Neural progenitor cell (in vitro differentiated cells): ENCODE data around the gene ZNF536. TPM values are rescaled to one million over a fixed set of nuclear protein-coding genes. Genes with fewer than 3 reads are reported as not detected.

Source experiments
- DNase-seq: peaks from one replicate; pipeline ENCODE4 v3.0.0-alpha.2; 2016; ENCODE audit warnings: low spot score
- H2AFZ ChIP-seq: fragments of 200-600 bp; sonication (generic); replicated peaks from 2 replicates; pipeline ENCODE4 v1.6.1; 2016; ENCODE audit warnings: antibody characterized with exemption
- H3F3A ChIP-seq: fragments of 200-600 bp; sonication (generic); 2 replicates; pipeline ENCODE4 v1.6.1; 2016; ENCODE audit warnings: antibody characterized with exemption, low read depth
- H3K27ac ChIP-seq: fragments of 200-600 bp; sonication (generic); 2 replicates; pipeline ENCODE4 v1.5.1; 2016; ENCODE audit warnings: mild to moderate bottlenecking
- H3K27me3 ChIP-seq: fragments of 200-600 bp; sonication (generic); 2 replicates; pipeline ENCODE4 v1.6.1; 2016; ENCODE audit warnings: mild to moderate bottlenecking, moderate library complexity
- H3K36me3 ChIP-seq: fragments of 200-600 bp; sonication (generic); 2 replicates; pipeline ENCODE4 v1.5.1; 2016
- H3K4me1 ChIP-seq: fragments of 200-600 bp; sonication (generic); 2 replicates; pipeline ENCODE4 v1.6.1; 2016; ENCODE audit warnings: mixed run types
- H3K4me2 ChIP-seq: fragments of 200-600 bp; sonication (generic); 2 replicates; pipeline ENCODE4 v1.6.1; 2016
- H3K4me3 ChIP-seq: fragments of 200-600 bp; sonication (generic); 2 replicates; pipeline ENCODE4 v1.5.1; 2016
- H3K79me2 ChIP-seq: fragments of 200-600 bp; sonication (generic); 2 replicates; pipeline ENCODE4 v1.6.1; 2016; ENCODE audit warnings: low read depth
- H3K9ac ChIP-seq: fragments of 200-600 bp; sonication (generic); 2 replicates; pipeline ENCODE4 v1.6.1; 2016
- H3K9me3 ChIP-seq: fragments of 200-600 bp; sonication (generic); 2 replicates; pipeline ENCODE4 v1.5.1; 2016; ENCODE audit warnings: low read depth
- H4K20me1 ChIP-seq: fragments of 200-600 bp; sonication (generic); 2 replicates; pipeline ENCODE4 v1.6.1; 2016; ENCODE audit warnings: low read depth
- H3K27ac Mint-ChIP-seq: 3 replicates; pipeline ENCODE4 v1.8.0; 2021; ENCODE audit warnings: mixed read lengths
- H3K27me3 Mint-ChIP-seq: 2 replicates; pipeline ENCODE4 v1.8.0; 2022; ENCODE audit warnings: low read depth, mild to moderate bottlenecking, inconsistent platforms, moderate library complexity, mixed read lengths; ENCODE audit not compliant: insufficient read depth
- H3K36me3 Mint-ChIP-seq: 3 replicates; pipeline ENCODE4 v1.8.0; 2021; ENCODE audit warnings: mixed read lengths
- H3K4me1 Mint-ChIP-seq: 3 replicates; pipeline ENCODE4 v1.8.0; 2021; ENCODE audit warnings: mixed read lengths
- H3K4me3 Mint-ChIP-seq: 3 replicates; pipeline ENCODE4 v1.8.0; 2021; ENCODE audit warnings: mild to moderate bottlenecking, moderate library complexity, mixed read lengths
- H3K9me3 Mint-ChIP-seq: 3 replicates; pipeline ENCODE4 v1.8.0; 2020; ENCODE audit warnings: mixed read lengths
- CTCF ChIP-seq: fragments of 200-600 bp; sonication (generic); IDR thresholded peaks from 2 replicates; pipeline ENCODE4 v1.5.1; 2017; ENCODE audit warnings: antibody characterized with exemption, mild to moderate bottlenecking
- EZH2 ChIP-seq: fragments of 200-600 bp; sonication (generic); IDR thresholded peaks from 2 replicates; pipeline ENCODE4 v1.6.1; 2017; ENCODE audit warnings: antibody characterized with exemption, mild to moderate bottlenecking, moderate library complexity
- EZH2phosphoT487 ChIP-seq: fragments of 200-600 bp; sonication (generic); IDR thresholded peaks from 2 replicates; pipeline ENCODE4 v1.6.1; 2017; ENCODE audit warnings: antibody characterized with exemption
- total RNA-seq: library from RNA; depleted of rRNA; stranded (reverse); fragments of >200 nt; gene quantifications from 2 replicates; pipeline ENCODE4 v1.2.3, GENCODE V29; 2015; ENCODE audit warnings: low replicate concordance

Gene ZNF536
- total RNA-seq, 1 donor from 2014 or later: 0.24 TPM

GRCh38 chr19:30386551-30387143 is 14.5 kb downstream of the ZNF536 start:
- H3K27ac ChIP-seq: no peak overlapping the region
- peaks cover 3% of the 10 kb centered on the region for H3K4me1 Mint-ChIP-seq

GRCh38 chr19:30387311-30388115 is 15.3 kb downstream of the ZNF536 start:
- H3K4me1 ChIP-seq: peaks cover 14% of the 10 kb centered on the region
- Mint-ChIP-seq H3K36me3 (no peaks in the 10 kb centered on the region), H3K4me1 (peaks cover 7% of the 10 kb centered on the region), H3K4me3 (no peak overlapping the region), H3K27me3 (peaks cover 10% of the 10 kb centered on the region), H3K27ac (no peak overlapping the region), H3K9me3 (no peaks in the 10 kb centered on the region)
- no peaks in the 10 kb centered on the region for H4K20me1 ChIP-seq
- H3K4me3 ChIP-seq: no peak overlapping the region
- H3K27ac ChIP-seq: no peak overlapping the region
- H2AFZ ChIP-seq: no peak overlapping the region
- H3K27me3 ChIP-seq: no peaks in the 10 kb centered on the region
- no peaks in the 10 kb centered on the region for H3K36me3 ChIP-seq
- H3K4me2 ChIP-seq: no peak overlapping the region
- H3K9me3 ChIP-seq: no peaks in the 10 kb centered on the region
- peaks cover 3% of the 10 kb centered on the region for H3F3A ChIP-seq
- H3K9ac ChIP-seq: no peak overlapping the region
- no peaks in the 10 kb centered on the region for H3K79me2 ChIP-seq
- TF ChIP-seq EZH2 (no peak), EZH2phosphoT487 (no peak)
- no peak for DNase-seq

More at GRCh38 chr19:30386551-30387143, 14.5 kb downstream of the ZNF536 start:
- H3K79me2 ChIP-seq: no peaks in the 10 kb centered on the region
- H3K4me3 ChIP-seq: no peak overlapping the region
- H3F3A ChIP-seq: peaks cover under 1% of the 10 kb centered on the region
- no peaks in the 10 kb centered on the region for H3K27me3 ChIP-seq
- no peaks in the 10 kb centered on the region for H3K9me3 ChIP-seq
- H3K36me3 ChIP-seq: no peaks in the 10 kb centered on the region
- no peak overlapping the region for H3K9ac ChIP-seq
- no peak overlapping the region for H2AFZ ChIP-seq
- peaks cover 9% of the 10 kb centered on the region for H3K4me1 ChIP-seq
- no peak for DNase-seq
- H3K9me3 Mint-ChIP-seq: no peaks in the 10 kb centered on the region
- H3K4me2 ChIP-seq: no peak overlapping the region
- H3K27me3 Mint-ChIP-seq: peaks cover 10% of the 10 kb centered on the region
- H3K36me3 Mint-ChIP-seq: no peaks in the 10 kb centered on the region
- TF ChIP-seq CTCF: no peak
- no peak for TF ChIP-seq EZH2phosphoT487
- no peak for TF ChIP-seq EZH2
- no peak overlapping the region for H3K4me3 Mint-ChIP-seq
- no peak overlapping the region for H3K27ac Mint-ChIP-seq
- H4K20me1 ChIP-seq: no peaks in the 10 kb centered on the region

- Histone ChIP-seq H3K4me2 (no peak overlapping the region), H3K36me3 (no peaks in the 10 kb centered on the region), H3K27me3 (no peaks in the 10 kb centered on the region), H3K4me3 (no peak overlapping the region), H2AFZ (no peak overlapping the region), H3K27ac (no peak overlapping the region), H4K20me1 (no peaks in the 10 kb centered on the region), H3K9ac (no peak overlapping the region), H3K9me3 (no peaks in the 10 kb centered on the region), H3K79me2 (no peaks in the 10 kb centered on the region), H3F3A (peaks cover 3% of the 10 kb centered on the region), H3K4me1 (peaks cover 14% of the 10 kb centered on the region)
- no peak for DNase-seq
- Mint-ChIP-seq H3K36me3 (no peaks in the 10 kb centered on the region), H3K9me3 (no peaks in the 10 kb centered on the region), H3K27me3 (peaks cover 10% of the 10 kb centered on the region), H3K4me3 (no peak overlapping the region), H3K4me1 (peaks cover 7% of the 10 kb centered on the region), H3K27ac (no peak overlapping the region)
- TF ChIP-seq CTCF: no peak
- TF ChIP-seq EZH2: no peak
- TF ChIP-seq EZH2phosphoT487: no peak
These were observed 16.1 kb downstream of the ZNF536 start for GRCh38 chr19:30388327-30388726.

- H3K4me1 Mint-ChIP-seq: peaks cover 7% of the 10 kb centered on the region
- no peak for DNase-seq
- H3K27ac ChIP-seq: no peak overlapping the region
- no peak overlapping the region for H3K4me3 ChIP-seq
- no peak overlapping the region for H2AFZ ChIP-seq
- no peaks in the 10 kb centered on the region for H3K36me3 Mint-ChIP-seq
- H3K9me3 ChIP-seq: no peaks in the 10 kb centered on the region
- TF ChIP-seq EZH2: no peak
- TF ChIP-seq EZH2phosphoT487: no peak
- TF ChIP-seq CTCF: no peak
- H4K20me1 ChIP-seq: no peaks in the 10 kb centered on the region
- H3K79me2 ChIP-seq: no peaks in the 10 kb centered on the region
- H3K9me3 Mint-ChIP-seq: no peaks in the 10 kb centered on the region
- H3K9ac ChIP-seq: no peak overlapping the region
- peaks cover 3% of the 10 kb centered on the region for H3F3A ChIP-seq
- H3K4me2 ChIP-seq: no peak overlapping the region
- no peak overlapping the region for H3K27ac Mint-ChIP-seq
- H3K36me3 ChIP-seq: no peaks in the 10 kb centered on the region
- no peak overlapping the region for H3K4me3 Mint-ChIP-seq
- H3K27me3 ChIP-seq: no peaks in the 10 kb centered on the region
- peaks cover 10% of the 10 kb centered on the region for H3K27me3 Mint-ChIP-seq
- H3K4me1 ChIP-seq: peaks cover 14% of the 10 kb centered on the region
These were observed 16.6 kb downstream of the ZNF536 start for GRCh38 chr19:30388819-30389218.
